ENCODE data around the gene PPP2R1A.
"Not testable (repeated sequence)": the region's sequence is repeated elsewhere in the genome, so short reads cannot be mapped to it uniquely, and the experiment has no call there.

PPP2R1A gene

DNA sequence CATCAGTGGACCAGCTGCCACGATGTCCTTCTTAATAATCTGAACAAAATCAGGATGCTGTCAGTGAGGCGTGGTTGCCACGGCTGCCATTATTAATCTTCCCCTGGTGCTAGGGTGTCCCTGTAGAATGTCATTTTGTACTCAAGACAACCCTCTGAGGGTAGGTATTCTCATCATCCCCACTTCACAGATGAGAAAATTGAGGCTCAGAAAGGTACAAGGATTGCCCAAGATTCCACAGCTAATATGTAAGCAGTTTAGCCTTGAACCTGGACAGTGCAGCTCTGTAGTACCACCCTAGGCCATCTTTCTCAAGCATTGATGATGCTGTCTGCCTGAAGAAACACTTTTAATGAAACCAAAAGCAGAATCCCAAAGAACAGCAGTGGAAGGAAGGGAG, 8.1 kb downstream of the PPP2R1A start:
- in situ Hi-C loops (cut with HindIII; ENCODE audit: low pct_ligation_motif_present, low pct_unique_long_range_greater_than_20kb, low sequenced_read_pairs), result no loop called here
- no peak for DNase-seq

DNA sequence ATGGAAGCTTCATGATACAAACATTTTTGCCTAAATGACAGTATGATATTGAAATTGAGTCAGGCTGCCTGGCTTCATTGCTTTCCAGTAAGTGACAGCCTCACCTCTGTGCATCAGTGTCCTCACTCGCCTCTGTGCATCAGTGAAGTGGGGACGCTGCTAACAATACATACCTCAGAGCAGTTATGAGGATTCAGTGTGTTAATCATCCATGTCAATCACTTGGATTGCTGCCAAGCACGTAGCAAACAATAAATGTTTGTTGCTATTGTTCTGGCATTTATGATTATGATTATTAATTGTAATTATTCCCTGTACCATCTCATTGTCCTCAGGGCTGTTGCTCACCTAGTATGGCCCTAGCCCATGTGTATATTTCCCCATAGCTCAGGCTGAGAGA, 8.8 kb downstream of the PPP2R1A start:
- in situ Hi-C loops (cut with HindIII; ENCODE audit: low pct_ligation_motif_present, low pct_unique_long_range_greater_than_20kb, low sequenced_read_pairs), result no loop called here
- DNase-seq, result no peak

- no peak for DNase-seq
- in situ Hi-C loops (cut with HindIII; ENCODE audit: low pct_ligation_motif_present, low pct_unique_long_range_greater_than_20kb, low sequenced_read_pairs), result no loop called here
Measured at GRCh38 chr19:52200044-52200443, 10.2 kb downstream of the PPP2R1A start.

- DNase-seq; in situ Hi-C loops (cut with HindIII; ENCODE audit: low pct_ligation_motif_present, low pct_unique_long_range_greater_than_20kb, low sequenced_read_pairs): not testable (repeated sequence)
Measured at GRCh38 chr19:52200755-52201391, 11.0 kb downstream of the PPP2R1A start.

GRCh38 chr19:52206481-52206880, 16.6 kb downstream of the PPP2R1A start:
- in situ Hi-C loops (cut with HindIII; ENCODE audit: low pct_ligation_motif_present, low pct_unique_long_range_greater_than_20kb, low sequenced_read_pairs), result no loop called here

GRCh38 chr19:52211203-52211602, 21.4 kb downstream of the PPP2R1A start:
- no peak for DNase-seq
- in situ Hi-C loops (cut with HindIII; ENCODE audit: low pct_ligation_motif_present, low pct_unique_long_range_greater_than_20kb, low sequenced_read_pairs), result no loop called here

More at GRCh38 chr19:52206481-52206880, 16.6 kb downstream of the PPP2R1A start:
- DNase-seq, result no peak

DNA sequence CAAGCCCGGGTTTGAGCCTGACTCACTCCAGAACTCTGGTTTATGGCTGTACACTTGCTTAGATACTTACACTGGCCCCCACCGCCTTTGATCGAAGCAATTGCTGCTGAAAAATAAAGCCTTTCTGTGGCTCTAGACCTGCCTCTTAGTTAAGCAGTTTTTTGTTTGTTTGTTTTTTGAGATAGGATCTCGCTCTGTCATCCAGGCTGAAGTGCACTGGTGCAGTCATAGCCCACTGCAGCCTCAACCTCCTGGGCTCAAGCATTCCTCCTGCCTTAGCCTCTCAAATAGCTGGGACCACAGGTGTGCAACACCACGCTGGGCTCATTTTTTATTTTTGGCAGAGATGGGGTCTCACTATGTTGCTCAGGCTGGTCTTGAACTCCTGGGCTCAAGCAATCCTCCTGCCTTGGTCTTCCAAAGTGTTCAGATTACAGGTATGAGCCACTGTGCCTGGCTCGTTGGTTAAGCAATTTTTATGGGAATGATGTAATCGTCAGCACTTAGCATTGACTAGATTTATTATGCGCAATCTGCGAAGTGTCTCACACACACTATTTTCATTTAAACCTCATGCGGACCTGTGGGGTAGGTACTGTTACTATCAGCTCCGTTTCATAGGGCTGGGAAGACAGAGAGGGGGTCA, 22.2 kb downstream of the PPP2R1A start:
- DNase-seq, result no peak
- in situ Hi-C loops (cut with HindIII; ENCODE audit: low pct_ligation_motif_present, low pct_unique_long_range_greater_than_20kb, low sequenced_read_pairs), result no loop called here

GRCh38 chr19:52212572-52213255, 22.9 kb downstream of the PPP2R1A start:
- in situ Hi-C loops (cut with HindIII; ENCODE audit: low pct_ligation_motif_present, low pct_unique_long_range_greater_than_20kb, low sequenced_read_pairs), result no loop called here
- no peak for DNase-seq

- in situ Hi-C loops (cut with HindIII; ENCODE audit: low pct_ligation_motif_present, low pct_unique_long_range_greater_than_20kb, low sequenced_read_pairs), result no loop called here
- no peak for DNase-seq
Measured at GRCh38 chr19:52214241-52214640, 24.4 kb downstream of the PPP2R1A start.

- no peak for DNase-seq
- in situ Hi-C loops (cut with HindIII; ENCODE audit: low pct_ligation_motif_present, low pct_unique_long_range_greater_than_20kb, low sequenced_read_pairs), result no loop called here
Measured at GRCh38 chr19:52216401-52216800, 26.5 kb downstream of the PPP2R1A start.

- in situ Hi-C loops (cut with HindIII; ENCODE audit: low pct_ligation_motif_present, low pct_unique_long_range_greater_than_20kb, low sequenced_read_pairs), result no loop called here
- DNase-seq, result no peak
Measured at GRCh38 chr19:52217576-52217975, 27.7 kb downstream of the PPP2R1A start.

- DNase-seq, result no peak
- in situ Hi-C loops (cut with HindIII; ENCODE audit: low pct_ligation_motif_present, low pct_unique_long_range_greater_than_20kb, low sequenced_read_pairs), result no loop called here
Measured at GRCh38 chr19:52219611-52220010, 29.8 kb downstream of the PPP2R1A start.

- in situ Hi-C loops (cut with HindIII; ENCODE audit: low pct_ligation_motif_present, low pct_unique_long_range_greater_than_20kb, low sequenced_read_pairs), result no loop called here
- no peak for DNase-seq
Measured at GRCh38 chr19:52221031-52221430, 31.2 kb downstream of the PPP2R1A start.

- in situ Hi-C loops (cut with HindIII; ENCODE audit: low pct_ligation_motif_present, low pct_unique_long_range_greater_than_20kb, low sequenced_read_pairs), result no loop called here
- DNase-seq, result no peak
Measured at GRCh38 chr19:52221831-52222375, 32.1 kb downstream of the PPP2R1A start.

- no peak for DNase-seq
Measured at GRCh38 chr19:52224211-52224610, 34.4 kb downstream of the PPP2R1A start.

GRCh38 chr19:52226652-52227051, 36.8 kb downstream of the PPP2R1A start:
- no peak for DNase-seq
- in situ Hi-C loops (cut with HindIII; ENCODE audit: low pct_ligation_motif_present, low pct_unique_long_range_greater_than_20kb, low sequenced_read_pairs), result no loop called here

More at GRCh38 chr19:52224211-52224610, 34.4 kb downstream of the PPP2R1A start:
- in situ Hi-C loops (cut with HindIII; ENCODE audit: low pct_ligation_motif_present, low pct_unique_long_range_greater_than_20kb, low sequenced_read_pairs), result no loop called here

DNA sequence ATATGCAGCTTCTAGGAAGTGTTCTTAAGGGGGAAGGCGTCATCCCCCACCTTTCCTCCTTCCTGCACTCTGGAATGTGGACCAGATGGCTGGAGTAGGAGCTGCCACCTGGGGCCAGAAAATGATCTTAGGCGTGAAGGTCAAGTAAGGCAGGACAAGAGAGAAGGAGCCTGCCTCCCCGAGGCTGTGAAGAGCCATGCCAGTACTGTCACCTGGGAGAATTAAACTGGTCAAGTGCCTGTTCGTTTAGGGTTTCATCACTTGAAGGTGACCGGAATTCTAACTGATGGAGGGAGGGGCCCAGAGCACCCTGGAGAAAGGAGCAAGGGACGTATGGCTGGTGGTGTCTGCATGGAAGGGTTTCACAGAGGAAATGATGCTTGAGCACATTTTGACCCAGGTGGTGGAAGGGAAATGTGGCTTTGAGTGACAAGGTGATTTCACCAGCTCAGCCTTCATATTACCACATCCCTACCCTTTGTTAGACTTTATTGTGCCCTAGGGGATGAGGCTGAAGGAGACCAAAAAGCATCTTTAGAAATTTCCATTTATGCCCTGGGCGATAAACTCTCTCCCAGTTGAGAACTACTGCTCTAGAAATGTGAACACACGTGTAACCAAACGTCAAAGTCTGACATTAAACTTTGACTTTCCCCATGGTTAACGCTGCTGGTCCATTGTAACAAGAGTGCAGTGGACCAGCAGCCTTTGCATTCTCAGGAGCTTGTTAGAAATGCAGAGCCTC, 37.5 kb downstream of the PPP2R1A start:
- DNase-seq, result no peak
- in situ Hi-C loops (cut with HindIII; ENCODE audit: low pct_ligation_motif_present, low pct_unique_long_range_greater_than_20kb, low sequenced_read_pairs), result no loop called here

- DNase-seq, result no peak
- in situ Hi-C loops (cut with HindIII; ENCODE audit: low pct_ligation_motif_present, low pct_unique_long_range_greater_than_20kb, low sequenced_read_pairs), result no loop called here
Measured at GRCh38 chr19:52227980-52228379, 38.1 kb downstream of the PPP2R1A start.

DNA sequence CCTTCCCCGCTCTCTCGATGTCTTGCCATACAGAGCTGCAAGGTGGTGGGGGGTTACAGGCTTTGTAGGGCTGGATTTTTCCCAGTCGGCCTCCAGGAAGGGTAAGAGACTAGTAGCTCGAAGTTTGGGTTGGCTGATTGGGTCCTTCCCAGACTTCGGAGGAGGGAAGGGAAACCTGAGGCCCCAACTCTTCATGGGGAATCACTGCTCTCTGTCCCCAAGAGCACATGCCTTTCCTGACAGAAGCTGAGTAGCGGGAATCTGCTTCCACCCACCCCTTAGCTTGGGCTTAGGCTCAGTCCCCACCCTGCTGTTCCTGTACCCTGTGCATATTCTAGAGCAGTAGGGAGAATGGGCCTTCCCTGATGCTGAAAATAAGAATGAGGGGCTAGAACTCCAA, 39.7 kb downstream of the PPP2R1A start:
- in situ Hi-C loops (cut with HindIII; ENCODE audit: low pct_ligation_motif_present, low pct_unique_long_range_greater_than_20kb, low sequenced_read_pairs), result no loop called here
- no peak for DNase-seq
